PFSK-1 (cell line): Measurements from ENCODE around the gene PPP1R15B.

Source experiments
- POLR2AphosphoS5 ChIP-seq: IDR thresholded peaks from 2 replicates; pipeline ENCODE4 v1.6.1; 2012; ENCODE audit warnings: low read depth, mild to moderate bottlenecking, control low read depth, low read length, moderate library complexity
- TAF1 ChIP-seq: IDR thresholded peaks from 2 replicates; pipeline ENCODE4 v1.6.1; 2012; ENCODE audit warnings: low read length, control low read depth, borderline replicate concordance; ENCODE audit not compliant: insufficient read depth
- TF ChIP-seq, protein P1 (sequence below), 2 experiments: IDR thresholded peaks; 2 replicates each; pipeline versions ENCODE4 v1.6.1 to v1.8.0; 2011 to 2012; ENCODE audit warnings: low read depth in 2 of 2, low read length in 2 of 2, control low read depth in 1 of 2, inconsistent platforms in 1 of 2, mild to moderate bottlenecking in 1 of 2, moderate library complexity in 1 of 2; ENCODE audit not compliant: insufficient read depth in 1 of 2

DNA sequence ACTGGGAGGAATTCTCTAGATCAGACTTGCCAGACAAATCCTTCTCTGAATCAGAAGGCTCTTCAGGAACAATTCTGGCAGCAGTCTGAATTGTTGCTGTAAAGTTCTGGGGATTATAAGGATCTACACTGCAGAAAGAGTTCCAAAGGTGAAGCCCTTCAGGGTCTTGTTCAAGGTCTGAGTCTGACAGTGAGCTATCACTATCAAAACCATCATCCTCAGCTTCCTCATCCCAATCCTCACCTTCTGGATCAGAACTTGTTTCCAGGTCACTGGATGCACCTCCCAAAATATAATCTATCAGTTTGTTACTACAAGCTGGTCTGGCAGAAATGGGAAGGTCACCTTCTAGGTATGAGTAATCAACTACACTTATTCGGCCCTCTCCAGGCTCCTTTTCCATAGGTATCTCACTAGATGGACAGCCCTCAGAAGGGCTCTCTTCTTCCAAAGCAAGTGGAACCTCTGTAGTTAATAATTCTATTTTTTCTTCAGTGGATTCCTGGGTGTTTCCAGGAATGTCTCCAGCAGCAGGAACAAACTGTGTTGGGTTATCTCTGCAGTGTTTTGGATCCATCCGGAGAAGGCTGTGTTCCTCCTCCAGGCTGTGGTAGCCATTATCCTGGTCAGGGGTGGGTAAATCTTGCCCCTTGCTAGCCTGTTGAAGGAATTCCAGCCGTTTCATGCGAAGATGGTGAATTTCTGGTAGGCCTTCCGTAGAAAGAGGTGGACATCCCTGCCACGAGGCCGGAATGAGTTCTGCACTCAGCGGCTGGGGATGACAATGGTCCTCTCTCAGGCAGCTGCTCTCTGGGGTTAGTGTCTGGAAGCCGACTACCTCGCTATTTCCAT is 1.6 kb downstream of the PPP1R15B start:
- TF ChIP-seq TAF1 (no peak), POLR2AphosphoS5 (no peak)
- TF ChIP-seq, protein P1, sequence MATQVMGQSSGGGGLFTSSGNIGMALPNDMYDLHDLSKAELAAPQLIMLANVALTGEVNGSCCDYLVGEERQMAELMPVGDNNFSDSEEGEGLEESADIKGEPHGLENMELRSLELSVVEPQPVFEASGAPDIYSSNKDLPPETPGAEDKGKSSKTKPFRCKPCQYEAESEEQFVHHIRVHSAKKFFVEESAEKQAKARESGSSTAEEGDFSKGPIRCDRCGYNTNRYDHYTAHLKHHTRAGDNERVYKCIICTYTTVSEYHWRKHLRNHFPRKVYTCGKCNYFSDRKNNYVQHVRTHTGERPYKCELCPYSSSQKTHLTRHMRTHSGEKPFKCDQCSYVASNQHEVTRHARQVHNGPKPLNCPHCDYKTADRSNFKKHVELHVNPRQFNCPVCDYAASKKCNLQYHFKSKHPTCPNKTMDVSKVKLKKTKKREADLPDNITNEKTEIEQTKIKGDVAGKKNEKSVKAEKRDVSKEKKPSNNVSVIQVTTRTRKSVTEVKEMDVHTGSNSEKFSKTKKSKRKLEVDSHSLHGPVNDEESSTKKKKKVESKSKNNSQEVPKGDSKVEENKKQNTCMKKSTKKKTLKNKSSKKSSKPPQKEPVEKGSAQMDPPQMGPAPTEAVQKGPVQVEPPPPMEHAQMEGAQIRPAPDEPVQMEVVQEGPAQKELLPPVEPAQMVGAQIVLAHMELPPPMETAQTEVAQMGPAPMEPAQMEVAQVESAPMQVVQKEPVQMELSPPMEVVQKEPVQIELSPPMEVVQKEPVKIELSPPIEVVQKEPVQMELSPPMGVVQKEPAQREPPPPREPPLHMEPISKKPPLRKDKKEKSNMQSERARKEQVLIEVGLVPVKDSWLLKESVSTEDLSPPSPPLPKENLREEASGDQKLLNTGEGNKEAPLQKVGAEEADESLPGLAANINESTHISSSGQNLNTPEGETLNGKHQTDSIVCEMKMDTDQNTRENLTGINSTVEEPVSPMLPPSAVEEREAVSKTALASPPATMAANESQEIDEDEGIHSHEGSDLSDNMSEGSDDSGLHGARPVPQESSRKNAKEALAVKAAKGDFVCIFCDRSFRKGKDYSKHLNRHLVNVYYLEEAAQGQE (IDR thresholded peaks at IDR 0.05; ENCODE audit: insufficient read depth in 1 of 2, low read depth in 2 of 2, low read length in 2 of 2) = no peak
